CD4-positive, alpha-beta T cell treated with Interleukin-1 beta for 1 hour (primary cell): ENCODE data around the gene DISP2.

Experiments
- DNase-seq, 2 donors: peaks; one replicate each; pipeline ENCODE4 v3.0.0-alpha.2; 2020 to 2022

The DISP2 gene

GRCh38 chr15:40364251-40364650 is 6.2 kb downstream of the DISP2 start:
- no peak for DNase-seq

DNA sequence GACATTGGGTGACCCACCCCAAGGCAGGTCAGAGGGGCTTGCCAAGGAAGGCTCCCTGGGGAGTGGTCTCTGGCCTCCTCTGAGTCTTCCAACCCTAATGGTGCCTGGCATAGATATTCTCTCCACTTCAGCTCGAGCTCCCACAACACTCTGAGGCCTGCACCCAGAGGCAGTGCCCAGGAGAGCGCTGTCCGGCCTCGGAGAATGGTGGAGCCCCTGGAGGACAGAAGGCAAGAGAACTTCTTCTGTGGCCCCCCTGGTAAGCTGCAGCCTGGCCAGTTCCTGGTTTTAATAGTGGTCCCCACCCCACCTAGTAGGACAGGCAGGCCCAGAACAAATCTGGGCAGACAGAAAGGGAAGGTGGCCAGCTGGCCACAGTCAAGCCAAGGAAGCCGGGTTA is 7.0 kb downstream of the DISP2 start:
- DNase-seq = no peak

DNA sequence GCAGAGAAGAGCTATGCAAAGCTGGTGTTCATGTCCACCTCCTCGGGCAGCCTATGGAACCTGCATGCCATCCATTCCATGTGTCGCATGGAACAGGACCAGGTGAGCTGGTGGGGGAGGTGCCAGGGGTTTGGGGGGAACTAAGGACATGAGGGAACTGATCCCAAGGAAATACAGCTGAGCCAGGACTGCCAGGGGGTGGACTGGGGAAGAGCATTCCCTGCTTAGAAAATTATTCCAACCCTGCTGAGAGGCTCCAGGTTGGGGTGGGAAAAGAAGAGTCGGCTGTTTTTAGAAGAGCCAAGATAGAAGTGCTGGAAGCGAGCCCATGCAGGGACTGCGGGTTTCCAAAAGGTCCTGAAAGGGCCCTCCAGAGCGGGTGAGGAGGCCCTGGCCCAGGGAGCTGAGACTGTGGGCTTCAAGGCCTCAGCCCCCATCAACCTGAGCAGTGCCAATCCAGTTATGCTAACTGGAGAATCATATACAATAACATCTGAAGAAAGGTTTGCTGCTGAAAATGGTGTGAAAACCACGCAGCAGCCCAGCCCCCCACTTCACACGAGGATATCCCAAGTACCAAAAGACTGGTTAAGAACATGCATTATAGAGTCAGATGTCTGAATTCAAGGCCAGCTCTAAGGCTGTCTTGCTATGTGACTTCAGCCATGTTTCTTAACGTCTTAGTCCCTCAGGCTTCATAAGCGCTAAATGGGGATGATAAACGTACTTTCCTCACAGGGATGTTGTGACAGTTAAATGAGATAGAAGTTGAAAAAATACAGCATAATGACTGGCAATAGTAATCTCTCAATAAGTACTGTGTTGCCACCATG is 7.8 kb downstream of the DISP2 start:
- DNase-seq = no peak

DNA sequence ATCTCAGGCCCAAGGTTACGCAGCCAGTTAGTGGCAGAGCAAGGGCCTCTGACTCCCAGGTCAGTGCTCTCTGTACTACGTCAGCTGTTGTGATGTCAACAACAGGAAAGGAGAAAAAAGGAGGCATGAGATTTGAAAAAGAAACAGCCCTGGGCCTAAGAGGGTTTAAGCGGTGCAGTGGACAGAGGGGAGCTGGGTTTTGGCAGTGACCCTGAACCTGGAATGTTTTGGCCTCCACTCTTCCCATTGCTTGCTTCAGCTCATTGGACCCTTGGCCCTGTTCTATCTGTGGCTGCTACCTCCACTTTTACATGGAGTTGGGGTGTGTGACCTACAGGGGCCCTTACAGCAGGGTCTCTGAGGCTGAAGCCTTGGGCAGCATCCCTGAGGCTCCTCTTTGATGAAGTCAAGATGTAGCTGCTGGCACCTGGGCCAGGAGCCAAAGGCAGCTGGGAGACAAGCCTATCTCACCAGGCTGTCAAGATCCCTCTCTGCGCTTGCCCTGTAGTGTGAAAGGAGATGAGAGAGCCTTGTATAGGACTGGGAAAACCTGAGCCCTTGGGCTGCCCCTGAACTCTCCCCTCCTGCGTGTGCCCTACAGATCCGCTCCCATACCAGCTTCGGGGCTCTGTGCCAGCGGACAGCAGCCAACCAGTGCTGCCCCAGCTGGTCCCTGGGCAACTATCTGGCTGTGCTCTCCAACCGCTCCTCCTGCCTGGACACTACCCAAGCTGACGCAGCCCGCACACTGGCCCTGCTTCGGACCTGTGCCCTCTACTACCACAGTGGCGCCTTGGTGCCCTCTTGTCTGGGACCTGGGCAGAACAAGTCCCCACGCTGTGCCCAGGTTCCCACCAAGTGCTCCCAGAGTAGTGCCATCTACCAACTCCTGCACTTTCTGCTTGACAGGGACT is 8.7 kb downstream of the DISP2 start:
- no peak for DNase-seq

DNA sequence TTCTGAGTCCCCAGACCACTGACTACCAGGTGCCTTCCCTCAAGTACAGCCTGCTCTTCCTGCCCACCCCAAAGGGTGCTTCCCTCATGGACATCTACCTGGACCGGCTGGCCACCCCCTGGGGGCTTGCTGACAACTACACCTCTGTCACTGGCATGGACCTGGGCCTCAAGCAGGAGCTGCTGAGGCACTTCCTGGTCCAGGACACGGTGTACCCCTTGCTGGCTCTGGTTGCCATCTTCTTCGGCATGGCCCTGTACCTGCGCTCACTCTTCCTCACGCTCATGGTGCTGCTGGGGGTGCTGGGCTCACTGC is 9.3 kb downstream of the DISP2 start:
- DNase-seq = no peak

- peak; percentile 93 to 94 for DNase-seq
These were observed 9.9 kb downstream of the DISP2 start for GRCh38 chr15:40367686-40368611.

- no peak for DNase-seq
These were observed 10.9 kb downstream of the DISP2 start for GRCh38 chr15:40368719-40369473.

- DNase-seq = no peak
These were observed 11.5 kb downstream of the DISP2 start for GRCh38 chr15:40369474-40369869.

DNA sequence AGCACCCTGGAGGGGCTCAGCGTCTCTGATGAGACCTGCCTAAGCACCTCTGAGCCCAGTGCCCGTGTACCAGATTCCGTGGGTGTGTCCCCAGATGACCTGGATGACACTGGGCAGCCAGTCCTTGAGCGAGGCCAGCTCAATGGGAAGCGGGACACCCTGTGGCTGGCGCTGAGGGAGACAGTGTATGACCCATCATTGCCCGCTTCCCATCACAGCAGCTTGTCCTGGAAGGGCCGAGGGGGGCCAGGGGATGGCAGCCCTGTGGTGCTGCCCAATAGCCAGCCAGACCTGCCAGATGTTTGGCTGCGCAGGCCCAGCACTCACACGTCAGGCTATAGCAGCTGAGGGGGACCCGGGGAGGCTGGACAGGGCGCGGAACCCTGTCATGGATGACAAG is 12.0 kb downstream of the DISP2 start:
- DNase-seq = no peak

- no peak for DNase-seq
These were observed 15.0 kb downstream of the DISP2 start for GRCh38 chr15:40372981-40373380.

- no peak for DNase-seq
These were observed 19.6 kb downstream of the DISP2 start for GRCh38 chr15:40377606-40378005.

- DNase-seq = no peak
These were observed 21.4 kb downstream of the DISP2 start for GRCh38 chr15:40379374-40379773.

DNA sequence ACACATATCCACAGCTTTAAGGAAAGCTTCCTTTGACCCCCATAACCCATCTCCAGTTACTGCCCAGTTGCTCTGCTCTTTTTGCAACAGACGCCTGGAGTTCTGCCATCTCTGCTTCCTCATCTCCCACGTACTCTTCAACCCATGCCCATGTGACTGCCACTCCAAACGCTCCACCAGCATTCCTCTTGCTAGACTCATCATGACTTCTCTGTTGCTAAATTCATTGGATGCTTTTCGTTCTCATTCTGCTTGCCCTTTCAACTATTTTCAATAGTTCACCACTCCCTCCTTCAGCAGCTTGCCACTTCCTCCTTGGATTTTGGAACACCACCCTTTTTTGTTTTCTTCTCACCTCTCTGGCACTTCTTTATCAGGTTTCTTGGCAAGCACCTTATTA is 21.8 kb downstream of the DISP2 start:
- peak in 1 of 2 donors; percentile 15 for DNase-seq

DNA sequence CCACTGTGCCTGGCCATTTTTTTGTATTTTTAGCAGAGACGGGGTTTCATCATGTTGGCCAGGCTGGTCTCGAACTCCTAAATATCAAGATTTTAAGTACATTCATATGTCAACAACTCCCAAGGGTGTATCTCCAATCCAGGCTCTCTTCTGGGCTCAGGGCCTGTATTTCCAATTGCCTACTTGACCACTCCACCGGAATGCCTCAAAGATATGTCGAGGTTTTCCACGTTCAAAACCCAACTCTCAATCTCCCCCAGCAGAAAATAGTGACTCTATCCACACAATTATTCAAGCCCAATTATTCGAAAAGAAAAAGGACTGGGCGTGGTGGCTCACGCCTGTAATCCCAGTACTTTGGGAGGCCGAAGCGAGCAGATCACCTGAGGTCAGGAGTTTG is 22.6 kb downstream of the DISP2 start:
- DNase-seq = no peak

DNA sequence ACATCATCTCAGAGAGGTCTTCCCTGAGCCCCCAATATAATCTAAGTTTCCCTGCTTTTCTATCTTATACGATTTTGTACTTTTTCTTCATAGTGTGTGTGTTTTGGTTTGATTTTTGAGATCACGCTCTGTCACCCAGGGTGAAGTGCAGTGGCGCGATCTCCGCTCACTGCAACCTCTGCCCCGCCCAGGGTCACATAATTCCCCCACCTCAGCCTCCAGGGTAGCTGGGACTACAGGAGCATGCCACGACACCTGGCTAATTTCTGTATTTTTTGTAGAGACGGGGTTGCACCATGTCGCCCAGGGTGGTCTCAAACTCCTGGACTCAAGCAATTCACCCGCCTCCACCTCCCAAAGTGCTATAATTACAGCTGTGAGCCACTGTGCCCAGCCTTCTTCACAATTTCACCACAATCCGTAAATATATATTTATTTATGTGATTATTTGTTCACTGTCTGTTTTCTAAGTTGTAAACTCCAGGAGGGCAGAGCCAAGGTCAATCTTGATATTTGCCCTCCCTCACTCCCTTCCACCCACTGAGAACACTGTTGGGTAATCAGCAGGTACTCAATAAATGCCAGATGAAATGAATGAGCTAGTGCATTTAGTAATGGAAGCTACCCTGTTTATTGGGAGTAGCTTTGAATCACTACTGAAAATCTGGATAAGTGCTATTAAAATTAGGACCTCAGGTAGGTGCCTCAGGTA is 24.0 kb downstream of the DISP2 start:
- no peak for DNase-seq

GRCh38 chr15:40382580-40383456 is 24.8 kb downstream of the DISP2 start, which contains the start of gene KNSTRN:
TSS of gene KNSTRN (plus strand) at chr15:40382721. CDS start at chr15:40382836, 115 bp downstream.
- peak; percentile 92 to 93 for DNase-seq

- no peak for DNase-seq
These were observed 28.5 kb downstream of the DISP2 start for GRCh38 chr15:40386480-40386879.

- DNase-seq = peak in 1 of 2 donors; percentile 44
These were observed 31.2 kb downstream of the DISP2 start for GRCh38 chr15:40388941-40389823.
